Measurements from ENCODE around the gene IL1RN. TPM values are rescaled to one million over a fixed set of nuclear protein-coding genes. Genes with fewer than 3 reads are reported as not detected.
"Not testable (repeated sequence)": the region's sequence is repeated elsewhere in the genome, so short reads cannot be mapped to it uniquely, and the experiment has no call there.

The IL1RN gene
- total RNA-seq: 32.4 TPM

- DNase-seq (ENCODE audit: low spot score): no peak
These were observed at the start of gene IL1RN for GRCh38 chr2:113126845-113127645. TSS of gene IL1RN (plus strand) at chr2:113127598. CDS start at chr2:113127625, 27 bp downstream.

GRCh38 chr2:113077921-113078320 is 49.5 kb upstream of the IL1RN start:
- DNase-seq (ENCODE audit: low spot score): peak; percentile 56

GRCh38 chr2:113078350-113078839 is 49.0 kb upstream of the IL1RN start:
- peak; percentile 76 for DNase-seq (ENCODE audit: low spot score)

- no peak for DNase-seq (ENCODE audit: low spot score)
These were observed 48.3 kb upstream of the IL1RN start for GRCh38 chr2:113079131-113079530.

- DNase-seq (ENCODE audit: low spot score): no peak
These were observed 47.3 kb upstream of the IL1RN start for GRCh38 chr2:113080134-113080533.

- no peak for DNase-seq (ENCODE audit: low spot score)
These were observed 45.7 kb upstream of the IL1RN start for GRCh38 chr2:113081488-113082210.

- DNase-seq (ENCODE audit: low spot score): no peak
These were observed 44.1 kb upstream of the IL1RN start for GRCh38 chr2:113083296-113083695.

- DNase-seq (ENCODE audit: low spot score): no peak
These were observed 43.0 kb upstream of the IL1RN start for GRCh38 chr2:113084249-113085000.

GRCh38 chr2:113085542-113085941 is 41.9 kb upstream of the IL1RN start:
- no peak for DNase-seq (ENCODE audit: low spot score)

- DNase-seq (ENCODE audit: low spot score): no peak
These were observed 39.0 kb upstream of the IL1RN start for GRCh38 chr2:113088213-113088992.

- DNase-seq (ENCODE audit: low spot score): no peak
These were observed 37.5 kb upstream of the IL1RN start for GRCh38 chr2:113089916-113090315.

- no peak for DNase-seq (ENCODE audit: low spot score)
These were observed 36.0 kb upstream of the IL1RN start for GRCh38 chr2:113091231-113091896.

GRCh38 chr2:113092864-113093612 is 34.4 kb upstream of the IL1RN start:
- no peak for DNase-seq (ENCODE audit: low spot score)

GRCh38 chr2:113093613-113093977 is 33.8 kb upstream of the IL1RN start:
- DNase-seq (ENCODE audit: low spot score): no peak

GRCh38 chr2:113096306-113096705 is 31.1 kb upstream of the IL1RN start:
- not testable (repeated sequence) for DNase-seq (ENCODE audit: low spot score)

- not testable (repeated sequence) for DNase-seq (ENCODE audit: low spot score)
These were observed 30.4 kb upstream of the IL1RN start for GRCh38 chr2:113096842-113097618.

GRCh38 chr2:113098041-113098440 is 29.4 kb upstream of the IL1RN start:
- DNase-seq (ENCODE audit: low spot score): no peak

GRCh38 chr2:113098532-113098931 is 28.9 kb upstream of the IL1RN start:
- DNase-seq (ENCODE audit: low spot score): no peak

- no peak for DNase-seq (ENCODE audit: low spot score)
These were observed 25.3 kb upstream of the IL1RN start for GRCh38 chr2:113102133-113102532.

All from mucosa of gallbladder (tissue), 1 donor.